Measurements from ENCODE around the gene SLC17A9. TPM values are rescaled to one million over a fixed set of nuclear protein-coding genes. Genes with fewer than 3 reads are reported as not detected.

The SLC17A9 gene
- total RNA-seq, 5 donors from 2014 or later (not counting 1 experiment from before 2014, with no cell fraction given): 5.3 to 8.8 (median 8.3) TPM

DNA sequence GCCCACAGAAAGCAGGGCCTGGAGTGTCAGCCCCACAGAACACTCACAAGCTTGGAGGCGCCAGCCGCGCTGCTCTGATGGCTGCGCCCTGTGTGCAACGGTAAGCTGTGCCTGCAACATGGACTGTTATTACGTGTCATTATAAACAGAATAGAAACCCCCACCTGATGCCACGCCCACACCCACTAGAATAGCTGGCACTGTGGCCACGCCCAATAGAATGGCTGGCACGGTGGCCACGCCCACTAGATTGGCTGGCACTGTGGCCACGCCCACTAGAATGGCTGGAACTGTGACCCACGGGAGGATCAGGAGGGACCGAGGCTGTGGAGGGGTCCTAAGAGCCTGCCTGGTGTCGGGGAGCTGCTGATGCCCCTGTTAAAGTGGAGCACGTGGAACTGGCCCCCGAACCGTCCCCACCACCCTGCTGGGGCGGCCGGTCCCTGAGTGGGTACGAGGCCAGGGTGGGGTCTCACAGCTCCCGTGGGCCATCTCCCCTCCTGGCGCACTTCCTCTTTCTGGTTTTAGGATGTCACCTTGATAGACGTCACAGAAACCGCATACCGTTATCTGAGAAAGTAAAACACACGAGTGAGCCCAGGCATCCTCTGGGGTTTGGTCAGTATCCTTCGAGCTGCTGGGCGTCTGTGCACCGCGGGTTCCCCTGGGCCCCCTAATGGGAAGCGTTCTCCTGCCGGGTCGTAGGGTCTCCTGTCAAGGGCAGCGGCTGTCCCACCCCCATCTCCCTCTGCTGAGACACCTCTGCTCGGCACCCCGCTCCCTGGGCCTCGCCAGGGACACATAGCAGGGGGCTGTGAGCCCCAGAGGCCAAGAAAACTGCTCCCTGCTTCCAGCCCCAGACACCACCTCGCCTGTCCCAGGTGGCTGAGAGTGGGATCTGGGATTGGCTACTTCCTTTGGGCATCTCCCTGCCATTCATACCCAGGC, 25.4 kb downstream of the SLC17A9 start:
- peaks cover 8 to 60% of the 10 kb centered on the region in 2 donors for H3K27me3 Mint-ChIP-seq
- WGBS (ENCODE audit: insufficient coverage): 16% methylated on average over 31 of the region's 38 CpGs

DNA sequence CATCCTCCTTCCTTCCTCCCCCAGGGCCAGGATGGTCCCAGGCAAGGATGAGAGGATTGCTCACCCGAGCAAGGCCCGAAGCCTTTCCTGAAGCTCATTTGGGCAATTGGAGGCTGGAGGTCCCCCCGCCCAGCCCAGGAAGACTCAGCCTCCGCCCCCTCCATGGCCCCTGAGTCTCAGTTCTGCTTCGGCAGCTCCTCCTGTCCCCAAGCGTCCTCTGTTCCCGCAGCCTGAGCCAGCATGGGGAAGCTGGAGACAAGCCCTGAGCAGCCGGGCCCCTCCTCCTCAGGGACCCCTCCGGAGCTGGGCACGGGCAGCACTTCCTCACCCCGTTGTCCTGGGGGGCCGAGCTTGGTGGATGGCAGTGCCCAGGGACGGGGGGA, 26.0 kb downstream of the SLC17A9 start:
- Histone ChIP-seq H3K27ac (ENCODE audit: low read length) (no peak overlapping the region), H3K27me3 (replicated peaks in 1 of 2; ENCODE audit: control insufficient read depth in 2 of 2, extremely low read depth in 1 of 2, insufficient read depth in 2 of 2, low read length in 1 of 2) (peaks cover 0 to 98% of the 10 kb centered on the region in 2 experiments), H3K4me1 (ENCODE audit: control insufficient read depth in 1 of 2, extremely low read depth in 1 of 2, insufficient read depth in 2 of 2, low read length in 2 of 2) (peaks cover 12 to 56% of the 10 kb centered on the region in 2 experiments), H3K9me3 (no peaks in the 10 kb centered on the region), H3K36me3 (ENCODE audit: control insufficient read depth in 2 of 2, extremely low read depth in 1 of 2, insufficient read depth in 1 of 2, low read length in 1 of 2) (no peaks in the 10 kb centered on the region), H3K4me3 (ENCODE audit: control insufficient read depth in 1 of 2, extremely low read depth in 1 of 2, low read length in 1 of 2) (no peak overlapping the region)
- POLR2A ChIA-PET: no interaction called here
- H3K36me3 Mint-ChIP-seq: no peaks in the 10 kb centered on the region
- WGBS (ENCODE audit: insufficient coverage): 53% methylated on average over 13 of the region's 13 CpGs
- peak overlapping the region in 2 of 3 donors; percentile 9 to 71 for H3K4me3 Mint-ChIP-seq
- no peak overlapping the region for H3K27ac Mint-ChIP-seq
- H3K9me3 Mint-ChIP-seq: no peaks in the 10 kb centered on the region
- DNase-seq: peak in 1 of 35 experiments; percentile 23
- ATAC-seq (replicated peaks in 1 of 4): no peak
- CTCF ChIA-PET: interaction anchor here (1.0 to 2.3 kb wide), 3 partner anchors 25 to 40 kb away, joined by 3 to 6 read pairs (median 3); partner anchors contain the start of gene GID8 (in 1 of the 2)
- H3K27me3 Mint-ChIP-seq: peaks cover 7 to 63% of the 10 kb centered on the region in 2 donors
- H3K4me1 Mint-ChIP-seq: peaks cover 36 to 57% (median 37%) of the 10 kb centered on the region in 3 donors

More for the DNA sequence above, 25.4 kb downstream of the SLC17A9 start:
- ChIA-PET CTCF (interaction anchor here (0.6 to 2.3 kb wide), 5 partner anchors 25 to 40 kb away, joined by 3 to 6 read pairs (median 4); partner anchors contain the start of genes BHLHE23 (in 1 of the 2) and GID8 (in 1 of the 2)), POLR2A (no interaction called here)
- DNase-seq: peak; percentile 36 to 91 (median 81)
- H3K4me1 ChIP-seq (ENCODE audit: control insufficient read depth in 1 of 2, extremely low read depth in 1 of 2, insufficient read depth in 2 of 2, low read length in 2 of 2): peaks cover 12 to 62% of the 10 kb centered on the region in 2 experiments
- H3K4me1 Mint-ChIP-seq: peaks cover 32 to 55% (median 39%) of the 10 kb centered on the region in 3 donors
- H3K27ac Mint-ChIP-seq: no peak overlapping the region
- H3K4me3 Mint-ChIP-seq: peak overlapping the region; percentile 51 to 71 (median 61)
- peak overlapping the region; percentile 26 to 57 for H3K4me3 ChIP-seq (ENCODE audit: control insufficient read depth in 1 of 2, extremely low read depth in 1 of 2, low read length in 1 of 2)
- H3K9me3 ChIP-seq: no peaks in the 10 kb centered on the region
- peak; percentile 54 to 74 (median 62) for ATAC-seq (replicated peaks in 1 of 4)
- H3K27me3 ChIP-seq (replicated peaks in 1 of 2; ENCODE audit: control insufficient read depth in 2 of 2, extremely low read depth in 1 of 2, insufficient read depth in 2 of 2, low read length in 1 of 2): peaks cover 0 to 99% of the 10 kb centered on the region in 2 experiments
- no peaks in the 10 kb centered on the region for H3K36me3 ChIP-seq (ENCODE audit: control insufficient read depth in 2 of 2, extremely low read depth in 1 of 2, insufficient read depth in 1 of 2, low read length in 1 of 2)
- H3K9me3 Mint-ChIP-seq: no peaks in the 10 kb centered on the region
- H3K36me3 Mint-ChIP-seq: no peaks in the 10 kb centered on the region
- H3K27ac ChIP-seq (ENCODE audit: low read length): no peak overlapping the region

GRCh38 chr20:62979310-62979709, 26.8 kb downstream of the SLC17A9 start:
- no peaks in the 10 kb centered on the region for H3K36me3 Mint-ChIP-seq
- H3K27me3 Mint-ChIP-seq: peaks cover 1 to 58% of the 10 kb centered on the region in 2 donors
- H3K27ac Mint-ChIP-seq: no peak overlapping the region
- peak overlapping the region in 2 of 3 donors; percentile 24 to 71 for H3K4me3 Mint-ChIP-seq
- Histone ChIP-seq H3K4me1 (ENCODE audit: control insufficient read depth in 1 of 2, extremely low read depth in 1 of 2, insufficient read depth in 2 of 2, low read length in 2 of 2) (peaks cover 12 to 56% of the 10 kb centered on the region in 2 experiments), H3K36me3 (ENCODE audit: control insufficient read depth in 2 of 2, extremely low read depth in 1 of 2, insufficient read depth in 1 of 2, low read length in 1 of 2) (no peaks in the 10 kb centered on the region), H3K27me3 (replicated peaks in 1 of 2; ENCODE audit: control insufficient read depth in 2 of 2, extremely low read depth in 1 of 2, insufficient read depth in 2 of 2, low read length in 1 of 2) (peaks cover 0 to 95% of the 10 kb centered on the region in 2 experiments), H3K4me3 (ENCODE audit: control insufficient read depth in 1 of 2, extremely low read depth in 1 of 2, low read length in 1 of 2) (no peak overlapping the region), H3K27ac (ENCODE audit: low read length) (no peak overlapping the region), H3K9me3 (no peaks in the 10 kb centered on the region)
- POLR2A ChIA-PET: no interaction called here
- CTCF ChIA-PET: interaction anchor here (0.9 to 2.3 kb wide), 2 partner anchors 30 kb away, joined by 3 to 6 read pairs; no protein-coding TSS in a partner anchor
- no peaks in the 10 kb centered on the region for H3K9me3 Mint-ChIP-seq
- DNase-seq (peak in 1 of 35 experiments; percentile 22), ATAC-seq (replicated peaks in 1 of 4) (no peak)
- 82% methylated on average over 11 of the region's 14 CpGs for WGBS (ENCODE audit: insufficient coverage)
- peaks cover 36 to 59% (median 38%) of the 10 kb centered on the region in 3 donors for H3K4me1 Mint-ChIP-seq

DNA sequence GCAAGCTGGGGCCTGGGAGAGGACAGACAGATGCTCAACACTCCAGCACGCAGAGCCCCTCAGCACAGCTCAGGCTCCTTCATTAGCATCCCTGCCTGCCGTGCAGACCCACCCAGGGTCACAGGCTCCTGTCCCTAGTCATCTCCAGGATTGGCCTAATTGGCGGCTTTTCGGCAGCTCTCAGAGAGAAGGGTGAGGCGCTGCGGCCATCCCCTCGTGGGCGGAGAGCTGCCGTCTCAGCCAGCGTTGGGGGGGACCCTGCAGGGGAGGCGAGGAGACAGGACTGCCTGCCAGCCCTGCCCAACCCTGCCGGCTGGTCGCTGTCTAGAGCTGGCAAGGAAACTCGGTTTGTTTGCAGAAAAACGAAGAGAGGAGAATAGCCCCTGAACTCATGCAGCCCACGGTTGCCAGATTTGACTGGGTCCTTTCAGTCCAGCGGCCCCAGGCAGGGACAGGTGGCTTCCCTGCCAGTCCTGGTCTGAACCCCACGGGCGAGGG, 27.4 kb downstream of the SLC17A9 start:
- ATAC-seq (replicated peaks in 1 of 4): no peak
- Histone ChIP-seq H3K9me3 (no peaks in the 10 kb centered on the region), H3K27ac (ENCODE audit: low read length) (no peak overlapping the region), H3K4me1 (ENCODE audit: control insufficient read depth in 1 of 2, extremely low read depth in 1 of 2, insufficient read depth in 2 of 2, low read length in 2 of 2) (peaks cover 12 to 56% of the 10 kb centered on the region in 2 experiments), H3K36me3 (ENCODE audit: control insufficient read depth in 2 of 2, extremely low read depth in 1 of 2, insufficient read depth in 1 of 2, low read length in 1 of 2) (no peaks in the 10 kb centered on the region), H3K4me3 (ENCODE audit: control insufficient read depth in 1 of 2, extremely low read depth in 1 of 2, low read length in 1 of 2) (no peak overlapping the region), H3K27me3 (replicated peaks in 1 of 2; ENCODE audit: control insufficient read depth in 2 of 2, extremely low read depth in 1 of 2, insufficient read depth in 2 of 2, low read length in 1 of 2) (peaks cover 0 to 94% of the 10 kb centered on the region in 2 experiments)
- CTCF ChIA-PET: interaction anchor here in 1 of 2 donors (0.9 to 1.1 kb wide), 2 partner anchors 8 to 29 kb away, joined by 3 to 5 read pairs; no protein-coding TSS in a partner anchor
- WGBS (ENCODE audit: insufficient coverage): 19% methylated on average over 19 of the region's 19 CpGs
- H3K4me1 Mint-ChIP-seq: peaks cover 36 to 59% (median 43%) of the 10 kb centered on the region in 3 donors
- H3K9me3 Mint-ChIP-seq: no peaks in the 10 kb centered on the region
- DNase-seq: no peak
- no peak overlapping the region for H3K27ac Mint-ChIP-seq
- H3K4me3 Mint-ChIP-seq: peak overlapping the region in 2 of 3 donors; percentile 24 to 71
- peaks cover 0 to 56% of the 10 kb centered on the region in 2 donors for H3K27me3 Mint-ChIP-seq
- POLR2A ChIA-PET: no interaction called here
- H3K36me3 Mint-ChIP-seq: no peaks in the 10 kb centered on the region

- peaks cover 36 to 59% (median 45%) of the 10 kb centered on the region in 3 donors for H3K4me1 Mint-ChIP-seq
- Histone ChIP-seq H3K4me1 (ENCODE audit: control insufficient read depth in 1 of 2, extremely low read depth in 1 of 2, insufficient read depth in 2 of 2, low read length in 2 of 2) (peaks cover 12 to 56% of the 10 kb centered on the region in 2 experiments), H3K27ac (ENCODE audit: low read length) (no peak overlapping the region), H3K36me3 (ENCODE audit: control insufficient read depth in 2 of 2, extremely low read depth in 1 of 2, insufficient read depth in 1 of 2, low read length in 1 of 2) (no peaks in the 10 kb centered on the region), H3K27me3 (replicated peaks in 1 of 2; ENCODE audit: control insufficient read depth in 2 of 2, extremely low read depth in 1 of 2, insufficient read depth in 2 of 2, low read length in 1 of 2) (peaks cover 0 to 94% of the 10 kb centered on the region in 2 experiments), H3K4me3 (ENCODE audit: control insufficient read depth in 1 of 2, extremely low read depth in 1 of 2, low read length in 1 of 2) (no peak overlapping the region), H3K9me3 (no peaks in the 10 kb centered on the region)
- CTCF ChIA-PET: interaction anchor here (0.7 to 1.1 kb wide), 2 partner anchors 8 to 74 kb away, joined by 3 to 5 read pairs; no protein-coding TSS in a partner anchor
- 28% methylated on average over 7 of the region's 19 CpGs for WGBS (ENCODE audit: insufficient coverage)
- H3K27ac Mint-ChIP-seq: no peak overlapping the region
- peak overlapping the region in 1 of 3 donors; percentile 71 for H3K4me3 Mint-ChIP-seq
- no peaks in the 10 kb centered on the region for H3K9me3 Mint-ChIP-seq
- DNase-seq (no peak), ATAC-seq (replicated peaks in 1 of 4) (no peak)
- peaks cover 0 to 54% of the 10 kb centered on the region in 2 donors for H3K27me3 Mint-ChIP-seq
- POLR2A ChIA-PET: interaction anchor here (0.7 kb wide), 2 partner anchors 27 to 54 kb away, joined by 3 to 4 read pairs; no protein-coding TSS in a partner anchor
- H3K36me3 Mint-ChIP-seq: no peaks in the 10 kb centered on the region
Measured at GRCh38 chr20:62980380-62980960, 28.0 kb downstream of the SLC17A9 start.

Measured in T-cell (primary cell).